GM19240 (cell line): ENCODE results near the gene ASB4.
"Not testable (repeated sequence)": the region's sequence is repeated elsewhere in the genome, so short reads cannot be mapped to it uniquely, and the experiment has no call there.

ENCODE experiments used
- DNase-seq: peaks from one replicate; pipeline ENCODE4 v3.0.0; 2011; ENCODE audit warnings: low spot score; ENCODE audit not compliant: insufficient read length

Gene ASB4

GRCh38 chr7:95478272-95479037 lies 7.3 kb upstream of the ASB4 start:
- DNase-seq: no peak

DNA sequence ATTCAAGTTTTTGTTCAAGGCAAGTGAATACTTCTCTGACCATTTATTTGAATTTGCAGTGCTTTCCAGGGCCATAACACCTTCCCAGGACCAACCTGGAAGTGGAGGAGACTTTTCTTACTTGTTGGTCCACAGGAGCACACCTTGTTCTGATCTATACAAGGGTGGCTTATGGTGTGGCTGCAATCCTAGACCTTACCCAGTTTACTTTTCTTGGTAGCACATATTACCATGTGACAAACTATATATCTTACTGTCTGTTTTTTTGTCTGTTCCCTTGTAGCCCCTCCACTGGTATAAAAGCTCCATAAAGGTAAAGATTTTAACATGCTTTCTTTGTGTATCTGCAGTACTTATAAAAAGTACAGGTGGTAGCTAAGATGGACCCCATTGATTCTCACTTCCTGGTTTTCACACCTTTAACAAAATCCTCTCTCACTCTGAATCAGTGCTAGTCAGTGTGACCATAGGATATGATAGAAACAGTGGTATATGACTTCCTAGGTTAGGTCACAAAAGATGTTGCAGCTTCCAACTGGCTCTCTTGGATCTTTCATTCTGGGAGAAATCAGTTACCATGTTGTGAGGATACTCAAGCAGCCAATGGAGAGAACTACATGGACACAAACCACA lies 5.6 kb upstream of the ASB4 start:
- no peak for DNase-seq

GRCh38 chr7:95481271-95482165 lies 4.2 kb upstream of the ASB4 start:
- no peak for DNase-seq

DNA sequence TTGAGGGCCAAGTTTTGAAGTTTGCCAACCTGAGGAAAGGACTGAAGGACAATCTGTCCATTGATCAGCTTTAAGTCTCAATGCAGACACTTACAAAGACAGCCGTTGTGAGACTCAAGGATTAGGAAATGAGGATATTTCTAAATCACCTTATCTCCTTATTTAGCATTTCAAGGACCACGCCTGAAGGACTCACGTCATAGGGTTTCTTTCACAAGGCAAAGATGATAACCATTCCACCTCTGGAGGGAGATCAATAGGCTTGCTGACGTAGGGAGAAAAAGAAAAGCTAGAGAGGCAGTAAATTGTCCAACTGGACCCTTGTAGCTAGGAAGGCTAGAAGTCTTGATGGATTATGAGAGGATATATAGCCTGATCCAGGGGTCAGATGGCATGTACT lies 3.3 kb upstream of the ASB4 start:
- DNase-seq: no peak

- DNase-seq: no peak
These were observed 4.6 kb downstream of the ASB4 start for GRCh38 chr7:95490231-95490762.

DNA sequence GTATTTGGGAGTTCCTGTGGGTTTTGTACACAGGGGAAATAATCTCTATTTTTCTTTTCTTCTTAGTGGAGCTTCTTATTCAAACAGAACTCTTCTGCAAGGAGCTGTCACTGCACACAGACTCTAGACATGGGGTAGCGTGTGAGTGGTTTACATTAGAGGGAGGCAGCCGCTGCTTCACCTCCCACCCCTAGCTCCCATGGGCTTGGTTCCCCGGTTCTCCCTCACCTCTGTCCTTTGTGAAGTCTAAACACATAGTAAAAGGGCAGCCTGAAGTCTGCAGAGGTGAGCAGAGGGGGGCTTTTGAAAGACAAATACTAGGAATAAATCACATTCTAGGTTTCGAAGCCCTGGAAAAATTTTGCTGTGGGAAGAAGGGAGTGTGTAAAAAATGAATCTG lies 5.5 kb downstream of the ASB4 start:
- no peak for DNase-seq

- DNase-seq: no peak
These were observed 6.0 kb downstream of the ASB4 start for GRCh38 chr7:95491634-95492314.

DNA sequence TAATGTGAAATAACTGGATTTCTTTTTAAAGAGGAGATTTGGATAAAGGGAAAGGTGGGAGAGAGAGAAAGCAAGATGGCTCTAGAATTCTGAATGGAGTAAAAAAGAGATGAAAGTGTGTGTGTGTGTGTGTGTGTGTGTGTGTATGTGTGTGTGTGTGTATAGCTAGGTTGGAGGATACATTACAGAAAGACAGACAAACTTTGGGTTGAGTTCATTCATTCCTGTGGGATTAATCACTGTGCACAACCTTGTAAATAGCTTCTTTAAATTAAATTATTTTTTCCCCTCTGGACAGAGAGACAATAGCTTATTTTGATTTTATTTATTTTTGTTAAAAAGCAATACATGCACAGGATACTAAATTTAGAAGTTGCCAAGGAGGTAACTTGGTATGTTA lies 7.5 kb downstream of the ASB4 start:
- DNase-seq: no peak

- DNase-seq: no peak
These were observed 8.1 kb downstream of the ASB4 start for GRCh38 chr7:95493844-95494243.

GRCh38 chr7:95501261-95501832 lies 15.6 kb downstream of the ASB4 start:
- DNase-seq: no peak

DNA sequence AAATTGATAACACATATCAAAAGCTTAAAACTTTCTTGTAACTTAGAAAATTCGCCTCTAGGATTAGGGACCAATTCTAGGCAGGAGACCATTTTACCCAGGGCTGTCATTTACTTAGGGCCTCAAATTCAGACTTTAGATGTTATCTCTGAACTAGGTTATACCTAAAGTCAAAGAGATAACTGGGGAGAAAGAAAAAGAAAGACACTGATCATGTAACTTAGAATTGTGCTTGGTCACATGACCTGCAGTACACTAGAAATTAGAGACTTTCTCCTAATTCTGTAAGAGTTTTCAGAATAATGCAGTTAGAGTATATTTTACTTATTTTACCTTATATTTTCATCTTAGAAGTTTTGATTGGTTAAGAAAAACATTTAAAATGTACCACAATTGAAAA lies 16.7 kb downstream of the ASB4 start:
- no peak for DNase-seq

- no peak for DNase-seq
These were observed 17.8 kb downstream of the ASB4 start for GRCh38 chr7:95503271-95504131.

DNA sequence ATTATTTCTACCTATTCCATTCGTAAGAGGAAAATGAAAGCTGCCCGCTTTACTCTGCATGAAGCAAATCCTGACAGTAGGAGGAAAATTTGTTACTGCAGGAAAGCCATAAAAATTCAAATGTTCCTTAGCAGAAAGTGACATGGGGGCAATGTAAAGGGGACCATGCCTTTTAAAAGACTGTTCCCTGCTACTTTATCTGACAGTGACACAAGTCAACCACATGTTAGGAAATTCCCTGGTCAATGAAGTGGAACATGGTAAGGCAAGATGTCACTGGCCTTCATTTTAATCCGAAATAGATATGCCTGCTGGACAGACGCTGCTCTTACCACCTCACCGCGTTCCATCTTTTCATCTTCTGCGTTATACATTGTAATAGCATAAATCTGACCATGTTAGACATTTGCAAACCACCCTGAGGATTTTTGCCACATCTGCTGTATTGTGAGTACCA lies 18.4 kb downstream of the ASB4 start:
- DNase-seq: not testable (repeated sequence)

DNA sequence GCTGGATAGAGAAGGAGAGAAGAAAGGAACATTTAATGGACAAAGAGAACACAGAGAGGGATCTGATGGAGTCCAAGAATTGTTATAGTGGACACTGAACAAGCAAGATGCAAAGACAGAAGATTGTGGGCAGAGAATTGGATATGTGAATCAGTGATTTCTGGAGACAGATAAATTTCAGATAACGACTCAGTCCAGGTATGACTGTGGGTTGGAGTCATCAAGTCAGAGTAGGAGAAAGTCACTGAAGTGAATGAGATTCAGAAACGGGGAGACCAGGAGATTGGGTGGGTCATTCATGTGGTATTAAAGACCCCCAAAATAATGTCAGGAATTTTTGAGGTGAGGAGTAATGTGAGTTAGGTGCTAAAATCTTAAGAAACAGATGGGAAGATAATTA lies 23.0 kb downstream of the ASB4 start:
- no peak for DNase-seq

- DNase-seq: no peak
These were observed 23.5 kb downstream of the ASB4 start for GRCh38 chr7:95509199-95509598.

GRCh38 chr7:95511716-95512260 lies 26.0 kb downstream of the ASB4 start:
- DNase-seq: peak; percentile 14

GRCh38 chr7:95517458-95517857 lies 31.7 kb downstream of the ASB4 start:
- DNase-seq: no peak

GRCh38 chr7:95517870-95518269 lies 32.1 kb downstream of the ASB4 start:
- DNase-seq: no peak

- no peak for DNase-seq
These were observed 34.4 kb downstream of the ASB4 start for GRCh38 chr7:95520136-95520535.

DNA sequence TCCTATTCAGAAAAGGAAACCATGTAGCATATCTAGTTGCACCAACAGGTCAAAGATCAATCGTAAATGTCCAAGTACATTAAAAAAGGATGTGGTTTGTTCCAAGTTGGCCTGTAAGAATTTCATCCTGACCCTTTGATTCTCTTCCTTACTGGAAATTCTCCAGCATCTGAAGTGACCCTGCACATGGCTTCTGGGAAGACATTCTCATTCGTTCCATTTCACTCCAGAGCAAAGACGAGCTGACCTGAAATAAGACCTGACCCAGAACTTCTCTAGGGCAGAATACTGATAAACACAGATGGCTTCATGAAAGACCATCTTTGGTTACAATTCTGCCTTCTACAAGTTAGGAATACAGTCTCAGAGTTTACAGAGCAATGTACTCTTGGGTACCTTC lies 39.8 kb downstream of the ASB4 start:
- DNase-seq: no peak
